ENCODE measurements around the gene SRP14. TPM values are rescaled to one million over a fixed set of nuclear protein-coding genes. Genes with fewer than 3 reads are reported as not detected.

SRP14 gene
- 123 and 127 TPM in 2 replicates for total RNA-seq

GRCh38 chr15:40038638-40039543 lies at the start of gene SRP14:
SRP14 (minus strand) TSS chr15:40039181; CDS start chr15:40039116, 65 bp downstream.

Other genes starting within 250 kb of the SRP14 start
- 56.6 and 83.3 TPM in 2 replicates for gene GPR176, start 118.9 kb downstream of the SRP14 start, total RNA-seq
- 56.2 and 64.4 TPM in 2 replicates for gene EIF2AK4, start 105.1 kb downstream of the SRP14 start, total RNA-seq
- 3.1 and 4.6 TPM in 2 replicates for gene BMF, start 69.7 kb upstream of the SRP14 start, total RNA-seq
- gene BUB1B, start 121.9 kb upstream of the SRP14 start, total RNA-seq: 14.0 and 28.1 TPM in 2 replicates
- gene PAK6, start 199.9 kb upstream of the SRP14 start, total RNA-seq: not detected in 2 replicates
- gene ANKRD63, start 243.9 kb upstream of the SRP14 start, total RNA-seq: not detected in 2 replicates

All from vein endothelial cell (primary cell).